Ectodermal cell (in vitro differentiated cells): ENCODE data around the gene SLC22A15. TPM values are rescaled to one million over a fixed set of nuclear protein-coding genes. Genes with fewer than 3 reads are reported as not detected.

Experiments
- H3K27ac ChIP-seq: 2 replicates; pipeline ENCODE4 v1.7.0; 2013; ENCODE audit warnings: mild to moderate bottlenecking, low read depth, low read length; ENCODE audit not compliant: insufficient read depth, poor library complexity, severe bottlenecking
- H3K27me3 ChIP-seq: 2 replicates; pipeline ENCODE4 v1.7.0; 2013; ENCODE audit warnings: mild to moderate bottlenecking, low read length; ENCODE audit not compliant: insufficient read depth, control insufficient read depth, poor library complexity, severe bottlenecking
- H3K36me3 ChIP-seq: one replicate; pipeline ENCODE4 v1.7.0; 2013; ENCODE audit warnings: low read length; ENCODE audit not compliant: control insufficient read depth, insufficient read depth
- H3K4me1 ChIP-seq: one replicate; pipeline ENCODE4 v1.7.0; 2013; ENCODE audit warnings: low read length; ENCODE audit not compliant: control insufficient read depth, insufficient read depth
- H3K4me3 ChIP-seq: 2 replicates; pipeline ENCODE4 v1.7.0; 2013; ENCODE audit warnings: low read depth, low read length, control low read depth; ENCODE audit not compliant: insufficient read depth
- H3K9me3 ChIP-seq: 2 replicates; pipeline ENCODE4 v1.7.0; 2013; ENCODE audit warnings: mild to moderate bottlenecking, low read length, moderate library complexity; ENCODE audit not compliant: control insufficient read depth
- WGBS, 2 experiments: methylation state at CpG; one replicate each; pipeline ENCODE4 v1.1.7; 2013; ENCODE audit warnings: missing lambda C conversion rate in 2 of 2; 5-methylcytosine and 5-hydroxymethylcytosine counted together
- polyA plus RNA-seq, 4 experiments: library from polyadenylated mRNA; stranded (reverse); fragments of 50-300 nt; gene quantifications; one replicate each; pipeline ENCODE4 v1.2.3, GENCODE V29; 2013

Gene SLC22A15
- 0.48 TPM for polyA plus RNA-seq (2013, experiment 1 of 4)
- polyA plus RNA-seq (2013, experiment 2 of 4), result 0.59 TPM
- polyA plus RNA-seq (2013, experiment 3 of 4), result 0.91 TPM
- polyA plus RNA-seq (2013, experiment 4 of 4), result 0.73 TPM

GRCh38 chr1:115976062-115976920 is at the start of gene SLC22A15:
Gene SLC22A15, plus strand, starts transcription at chr1:115976513. Its CDS starts 115 bp downstream, at chr1:115976628.
- whole genome bisulfite sequencing, 2 experiments, result 0% methylated on average over 91 of the region's 91 CpGs
- Histone ChIP-seq H3K36me3 (no peaks in the 10 kb centered on the region), H3K4me1 (no peaks in the 10 kb centered on the region), H3K27me3 (peaks cover 34% of the 10 kb centered on the region), H3K9me3 (no peaks in the 10 kb centered on the region), H3K27ac (no peak within 1 kb of the TSS), H3K4me3 (peak within 1 kb of the TSS; percentile 47)

- 97% methylated on average over 4 of the region's 4 CpGs for WGBS, 2 experiments
- H3K27me3 ChIP-seq, result no peaks in the 10 kb centered on the region
- peaks cover 15% of the 10 kb centered on the region for H3K4me1 ChIP-seq
- H3K36me3 ChIP-seq, result no peaks in the 10 kb centered on the region
- no peak overlapping the region for H3K27ac ChIP-seq
- no peaks in the 10 kb centered on the region for H3K9me3 ChIP-seq
- H3K4me3 ChIP-seq, result no peak overlapping the region
Observed at GRCh38 chr1:115927971-115928370, 48.3 kb upstream of the SLC22A15 start.

DNA sequence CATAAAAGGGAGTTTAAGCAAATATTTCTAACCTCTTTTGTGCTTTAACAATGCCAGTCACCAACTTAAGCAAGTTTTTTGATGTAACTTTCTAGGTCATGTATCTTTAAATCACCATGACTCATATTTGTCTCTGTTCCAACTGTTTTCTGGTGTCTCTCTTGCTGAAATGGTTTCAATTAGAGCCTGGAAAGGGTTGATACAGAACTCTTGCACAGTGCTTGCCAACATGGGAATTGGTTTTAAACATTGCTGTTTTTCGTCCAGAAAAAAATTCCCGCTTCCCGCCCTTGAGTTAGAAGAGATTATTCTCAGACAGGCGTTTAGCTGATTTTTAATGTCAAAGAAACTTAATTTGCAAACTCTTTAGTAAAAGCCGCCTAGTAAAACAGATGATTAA is 46.4 kb upstream of the SLC22A15 start:
- 80 to 85% methylated on average over 4 to 5 of the region's 5 CpGs for WGBS, 2 experiments
- Histone ChIP-seq H3K27ac (no peak overlapping the region), H3K27me3 (no peaks in the 10 kb centered on the region), H3K9me3 (no peaks in the 10 kb centered on the region), H3K36me3 (no peaks in the 10 kb centered on the region), H3K4me1 (peaks cover 5% of the 10 kb centered on the region), H3K4me3 (no peak overlapping the region)

DNA sequence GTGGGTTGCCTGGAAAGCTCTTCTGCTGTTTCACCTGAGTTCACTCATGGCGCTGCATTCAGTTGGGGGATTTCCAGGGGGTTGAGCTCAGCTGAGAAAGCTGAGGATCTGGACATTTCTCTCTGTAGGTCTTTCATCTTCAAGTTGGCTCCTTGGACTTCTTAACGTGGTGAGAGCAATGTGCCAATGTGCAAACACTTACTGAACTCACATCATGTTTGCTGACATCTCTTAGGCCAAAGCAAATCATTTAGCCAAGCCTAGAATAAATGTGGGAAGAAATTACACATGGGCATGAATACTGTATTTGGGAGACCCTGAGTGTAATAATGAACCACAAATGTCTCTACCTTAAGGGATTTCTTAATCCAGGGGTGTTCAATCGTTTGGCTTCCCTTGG is 42.7 kb upstream of the SLC22A15 start:
- 86 to 92% methylated on average over 3 of the region's 3 CpGs for WGBS, 2 experiments
- H3K36me3 ChIP-seq, result no peaks in the 10 kb centered on the region

DNA sequence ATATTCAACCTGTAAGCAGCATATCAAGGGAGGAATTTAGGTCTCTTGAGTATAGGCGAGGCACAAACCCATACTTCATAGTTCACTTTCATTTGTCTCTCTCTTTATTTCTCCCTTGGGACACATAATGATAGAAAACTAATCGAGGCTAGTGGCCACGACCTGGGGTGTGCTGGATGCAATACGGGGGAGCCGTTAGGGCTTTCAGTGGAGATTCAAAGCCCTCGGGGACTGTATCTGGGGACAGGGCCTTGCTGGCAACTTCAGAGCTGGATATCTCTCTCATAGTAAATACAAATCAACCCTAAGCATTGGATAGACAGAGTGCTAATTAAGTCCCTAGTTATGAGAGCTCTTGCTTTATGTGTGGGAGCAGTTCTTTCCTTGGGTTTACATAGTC is 36.9 kb upstream of the SLC22A15 start:
- H3K9me3 ChIP-seq, result no peaks in the 10 kb centered on the region
- WGBS, 2 experiments, result 91 to 93% methylated on average over 6 of the region's 6 CpGs
- H3K27ac ChIP-seq, result no peak overlapping the region
- H3K36me3 ChIP-seq, result no peaks in the 10 kb centered on the region
- H3K4me3 ChIP-seq, result no peak overlapping the region
- H3K27me3 ChIP-seq, result no peaks in the 10 kb centered on the region
- H3K4me1 ChIP-seq, result no peaks in the 10 kb centered on the region

More for the DNA sequence above, 42.7 kb upstream of the SLC22A15 start:
- Histone ChIP-seq H3K27ac (no peak overlapping the region), H3K4me3 (no peak overlapping the region), H3K4me1 (no peaks in the 10 kb centered on the region), H3K27me3 (no peaks in the 10 kb centered on the region), H3K9me3 (no peaks in the 10 kb centered on the region)

DNA sequence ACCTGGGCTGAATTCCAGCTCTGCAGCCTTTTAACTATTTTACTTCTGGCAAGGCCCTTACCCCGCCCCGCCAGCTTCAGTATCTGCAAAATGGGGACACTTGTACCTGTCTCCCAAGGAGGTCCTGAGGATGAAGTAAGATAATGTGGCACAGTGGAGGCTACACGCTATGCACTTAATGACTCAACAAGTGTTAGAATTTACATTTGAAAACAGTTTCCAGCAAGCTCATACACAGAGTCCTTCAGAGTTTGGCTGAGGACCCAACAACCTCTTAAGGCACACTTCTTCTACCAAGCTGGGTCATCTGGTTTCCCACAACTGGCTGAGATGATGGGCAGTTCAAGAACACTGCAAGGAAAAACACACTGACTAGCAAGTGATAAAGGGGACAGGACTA is 30.2 kb upstream of the SLC22A15 start:
- WGBS, 2 experiments, result 63 to 67% methylated on average over 3 of the region's 3 CpGs

GRCh38 chr1:115949156-115949555 is 27.2 kb upstream of the SLC22A15 start:
- Histone ChIP-seq H3K36me3 (no peaks in the 10 kb centered on the region), H3K9me3 (no peaks in the 10 kb centered on the region), H3K27ac (no peak overlapping the region), H3K4me3 (no peak overlapping the region), H3K27me3 (no peaks in the 10 kb centered on the region), H3K4me1 (no peaks in the 10 kb centered on the region)
- WGBS, 2 experiments, result 95 to 100% methylated on average over 2 of the region's 2 CpGs

More for the DNA sequence above, 30.2 kb upstream of the SLC22A15 start:
- Histone ChIP-seq H3K9me3 (no peaks in the 10 kb centered on the region), H3K4me3 (no peak overlapping the region), H3K27me3 (no peaks in the 10 kb centered on the region), H3K36me3 (no peaks in the 10 kb centered on the region), H3K27ac (no peak overlapping the region), H3K4me1 (no peaks in the 10 kb centered on the region)

GRCh38 chr1:115951560-115951959 is 24.8 kb upstream of the SLC22A15 start:
- Histone ChIP-seq H3K27me3 (no peaks in the 10 kb centered on the region), H3K27ac (no peak overlapping the region), H3K36me3 (no peaks in the 10 kb centered on the region), H3K4me1 (no peaks in the 10 kb centered on the region), H3K9me3 (no peaks in the 10 kb centered on the region), H3K4me3 (no peak overlapping the region)

DNA sequence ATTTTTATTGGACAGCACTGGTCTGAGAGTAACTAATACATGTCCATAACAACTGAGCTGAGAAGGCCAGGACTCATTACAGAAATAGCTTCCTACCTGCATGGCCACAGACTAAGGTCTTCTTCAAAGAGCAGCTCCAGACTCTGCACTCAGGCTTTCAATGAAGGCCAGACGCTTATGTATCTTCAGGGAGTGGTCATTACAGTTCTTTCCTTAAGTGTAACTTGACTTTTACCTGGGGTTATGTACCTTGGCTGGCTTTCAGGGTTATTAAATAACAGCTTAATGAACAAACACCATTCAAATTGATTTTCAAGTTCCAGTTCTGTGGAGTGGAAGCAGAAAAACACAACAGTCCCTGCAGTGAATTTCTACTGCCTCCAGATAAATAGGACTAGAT is 23.8 kb upstream of the SLC22A15 start:
- no peak overlapping the region for H3K27ac ChIP-seq
- 0% methylated on average over 1 of the region's 1 CpG for WGBS, 2 experiments

GRCh38 chr1:115953180-115953579 is 23.1 kb upstream of the SLC22A15 start:
- WGBS, 2 experiments, result 81 to 95% methylated on average over 1 of the region's 1 CpG
- Histone ChIP-seq H3K27me3 (no peaks in the 10 kb centered on the region), H3K27ac (no peak overlapping the region), H3K36me3 (no peaks in the 10 kb centered on the region), H3K9me3 (no peaks in the 10 kb centered on the region), H3K4me1 (no peaks in the 10 kb centered on the region), H3K4me3 (no peak overlapping the region)

More for the DNA sequence above, 23.8 kb upstream of the SLC22A15 start:
- Histone ChIP-seq H3K9me3 (no peaks in the 10 kb centered on the region), H3K4me1 (no peaks in the 10 kb centered on the region), H3K36me3 (no peaks in the 10 kb centered on the region), H3K27me3 (no peaks in the 10 kb centered on the region), H3K4me3 (no peak overlapping the region)
